GM23338 (cell line): Measurements from ENCODE around the gene ITGA2. TPM values are rescaled to one million over a fixed set of nuclear protein-coding genes. Genes with fewer than 3 reads are reported as not detected.

Experiments used
- ATAC-seq: fragments of 200-7000 bp; cut with Tn5 transposase; 3 replicates; pipeline ENCODE4 v1.9.1; 2020
- DNase-seq: peaks from one replicate; pipeline ENCODE4 v3.0.0-alpha.2; 2015; ENCODE audit warnings: low spot score
- H2AFZ ChIP-seq: fragments of 200-600 bp; sonication (generic); 2 replicates; pipeline ENCODE4 v1.8.0; 2016; ENCODE audit warnings: antibody characterized with exemption, mild to moderate bottlenecking, moderate library complexity
- H3F3A ChIP-seq: fragments of 200-600 bp; sonication (generic); replicated peaks from 2 replicates; pipeline ENCODE4 v1.8.0; 2017; ENCODE audit warnings: antibody characterized with exemption, mixed run types, low read depth
- H3K27ac ChIP-seq: fragments of 200-600 bp; sonication (generic); 2 replicates; pipeline ENCODE4 v1.6.1; 2016; ENCODE audit warnings: low read depth
- H3K27me3 ChIP-seq: fragments of 200-600 bp; sonication (generic); 2 replicates; pipeline ENCODE4 v1.8.0; 2016; ENCODE audit warnings: mild to moderate bottlenecking, mixed run types, moderate library complexity; ENCODE audit not compliant: insufficient read depth
- H3K36me3 ChIP-seq: fragments of 200-600 bp; sonication (generic); 2 replicates; pipeline ENCODE4 v1.8.0; 2016; ENCODE audit warnings: mild to moderate bottlenecking; ENCODE audit not compliant: insufficient read depth
- H3K4me1 ChIP-seq: fragments of 200-600 bp; sonication (generic); 2 replicates; pipeline ENCODE4 v1.8.0; 2016; ENCODE audit warnings: mild to moderate bottlenecking, moderate library complexity; ENCODE audit not compliant: insufficient read depth
- H3K4me2 ChIP-seq: fragments of 200-600 bp; sonication (generic); 2 replicates; pipeline ENCODE4 v1.7.1; 2017; ENCODE audit warnings: mixed run types
- H3K4me3 ChIP-seq: fragments of 200-600 bp; sonication (generic); 2 replicates; pipeline ENCODE4 v1.6.1; 2016; ENCODE audit warnings: mixed run types
- H3K79me2 ChIP-seq: fragments of 200-600 bp; sonication (generic); replicated peaks from 2 replicates; pipeline ENCODE4 v1.8.0; 2017; ENCODE audit warnings: mild to moderate bottlenecking; ENCODE audit not compliant: insufficient read depth
- H3K9me2 ChIP-seq: fragments of 200-600 bp; sonication (generic); 2 replicates; pipeline ENCODE4 v1.8.0; 2017; ENCODE audit not compliant: insufficient read depth
- H4K20me1 ChIP-seq: fragments of 200-600 bp; sonication (generic); replicated peaks from 2 replicates; pipeline ENCODE4 v1.8.0; 2017; ENCODE audit warnings: mild to moderate bottlenecking; ENCODE audit not compliant: insufficient read depth
- H3K27ac Mint-ChIP-seq: 2 replicates; pipeline ENCODE4 v1.8.0; 2020; ENCODE audit warnings: inconsistent platforms, mild to moderate bottlenecking, moderate library complexity, mixed read lengths
- H3K27me3 Mint-ChIP-seq: 3 replicates; pipeline ENCODE4 v1.8.0; 2022; ENCODE audit warnings: low read depth, mild to moderate bottlenecking, moderate library complexity, mixed read lengths, inconsistent platforms; ENCODE audit not compliant: insufficient read depth, poor library complexity
- H3K36me3 Mint-ChIP-seq: 3 replicates; pipeline ENCODE4 v1.8.0; 2021; ENCODE audit warnings: low read depth, mild to moderate bottlenecking, inconsistent platforms, moderate library complexity, mixed read lengths
- H3K4me1 Mint-ChIP-seq: 3 replicates; pipeline ENCODE4 v1.8.0; 2020; ENCODE audit warnings: mild to moderate bottlenecking, inconsistent platforms, mixed read lengths
- H3K4me3 Mint-ChIP-seq: 3 replicates; pipeline ENCODE4 v1.8.0; 2021; ENCODE audit warnings: moderate library complexity, mild to moderate bottlenecking, inconsistent platforms, mixed read lengths
- H3K9me3 Mint-ChIP-seq: 3 replicates; pipeline ENCODE4 v1.8.0; 2020; ENCODE audit warnings: moderate library complexity, mild to moderate bottlenecking, inconsistent platforms, mixed read lengths
- EZH2 ChIP-seq: fragments of 200-600 bp; sonication (generic); IDR thresholded peaks from one replicate; pipeline ENCODE4 v1.8.0; 2017; ENCODE audit warnings: antibody characterized with exemption, mild to moderate bottlenecking, low read depth; ENCODE audit not compliant: unreplicated experiment
- EZH2phosphoT487 ChIP-seq: fragments of 200-600 bp; sonication (generic); IDR thresholded peaks from one replicate; pipeline ENCODE4 v1.8.1; 2018; ENCODE audit warnings: antibody characterized with exemption; ENCODE audit not compliant: unreplicated experiment
- JUNB ChIP-seq: IDR thresholded peaks from one replicate; pipeline ENCODE4 v1.6.1; 2016; ENCODE audit warnings: antibody characterized with exemption; ENCODE audit not compliant: unreplicated experiment
- NANOG ChIP-seq: IDR thresholded peaks from 2 replicates; pipeline ENCODE4 v1.6.1; 2016; ENCODE audit warnings: antibody characterized with exemption, borderline replicate concordance
- REST ChIP-seq: IDR thresholded peaks from one replicate; pipeline ENCODE4 v1.6.1; 2018; ENCODE audit warnings: antibody characterized with exemption; ENCODE audit not compliant: unreplicated experiment
- ZNF331 ChIP-seq: fragments of 250-450 bp; sonication (Bioruptor Pico); IDR thresholded peaks from 2 replicates; pipeline ENCODE4 v1.5.0; 2020; ENCODE audit warnings: low read depth, mild to moderate bottlenecking, moderate library complexity
- ZNF462 ChIP-seq: fragments of 250-450 bp; sonication (Bioruptor Pico); IDR thresholded peaks from 2 replicates; pipeline ENCODE4 v1.5.0; 2020; ENCODE audit warnings: mild to moderate bottlenecking, moderate library complexity
- polyA plus RNA-seq: library from polyadenylated mRNA; unstranded; fragments of >200 nt; fragmentation: Nextera tagmentation; extraction: Ambion mirVana; gene quantifications from 2 replicates; pipeline ENCODE4 v1.2.1, GENCODE V29; 2016
- total RNA-seq: library from RNA; depleted of rRNA; stranded (reverse); fragments of >200 nt; shearing (Covaris generic); gene quantifications from 2 replicates; pipeline ENCODE4 v1.2.3, GENCODE V29; 2014

The ITGA2 gene
- total and polyA plus RNA-seq, 2 experiments from 2014 or later: 2.6 to 7.1 TPM

GRCh38 chr5:53099546-53099945 lies 110.4 kb downstream of the ITGA2 start (continued):
- TF ChIP-seq ZNF462 (CRISPR knock-in tag) (no peak), REST (no peak), JUNB (no peak), EZH2 (no peak)

DNA sequence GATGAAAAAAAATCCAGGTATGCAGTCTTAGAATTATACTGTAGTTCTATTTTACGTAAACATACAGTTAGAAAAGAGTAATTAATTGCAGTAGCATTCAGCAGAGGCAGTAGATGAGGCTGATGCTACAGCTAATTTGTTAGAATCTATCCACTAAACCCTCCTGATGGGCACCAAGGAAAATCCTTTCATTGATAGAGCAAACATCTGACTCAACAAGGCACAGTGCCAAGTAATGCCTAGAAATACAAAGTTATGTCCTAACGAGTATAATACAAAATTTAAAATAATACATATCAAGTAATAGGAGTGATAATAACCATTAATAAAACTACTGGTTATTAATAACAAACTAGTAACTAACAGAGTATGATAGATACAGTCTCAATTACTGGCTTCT lies 111.5 kb downstream of the ITGA2 start:
- no peak for TF ChIP-seq EZH2phosphoT487
- no peak for TF ChIP-seq ZNF331 (CRISPR knock-in tag)
- TF ChIP-seq EZH2: no peak
- TF ChIP-seq REST: no peak
- no peak for TF ChIP-seq NANOG
- Histone ChIP-seq H2AFZ (no peak overlapping the region), H3F3A (no peaks in the 10 kb centered on the region), H4K20me1 (no peaks in the 10 kb centered on the region), H3K36me3 (no peaks in the 10 kb centered on the region), H3K79me2 (no peaks in the 10 kb centered on the region), H3K4me3 (no peak overlapping the region), H3K4me2 (no peak overlapping the region), H3K9me2 (no peaks in the 10 kb centered on the region), H3K27ac (no peak overlapping the region), H3K4me1 (no peaks in the 10 kb centered on the region), H3K27me3 (no peaks in the 10 kb centered on the region)
- H3K9me3 Mint-ChIP-seq: no peaks in the 10 kb centered on the region
- DNase-seq (no peak), ATAC-seq (no peak)
- peaks cover 4% of the 10 kb centered on the region for H3K27me3 Mint-ChIP-seq
- H3K36me3 Mint-ChIP-seq: no peaks in the 10 kb centered on the region; the same call in 2 of the 3 replicates
- no peaks in the 10 kb centered on the region for H3K4me1 Mint-ChIP-seq
- no peak overlapping the region for H3K27ac Mint-ChIP-seq
- no peak overlapping the region for H3K4me3 Mint-ChIP-seq
